ENCODE results near the gene ANAPC15.

GRCh38 chr11:72154816-72155215, 42.3 kb upstream of the ANAPC15 start:
- TF ChIP-seq CTCF (IDR thresholded peaks at IDR 0.05 in 4 of 5, conservative IDR thresholded peaks at IDR 0.05 in 1 of 5) (no peak), POLR2A (IDR thresholded peaks at IDR 0.05) (no peak)
